K562 (cell line): Measurements from ENCODE around the gene LACC1. TPM values are rescaled to one million over a fixed set of nuclear protein-coding genes. Genes with fewer than 3 reads are reported as not detected.

Experiments used
- polyA plus RNA-seq, 8 experiments: library from polyadenylated mRNA; depleted of rRNA in 4 of 8; stranded (reverse) in 5 of 8; unstranded in 3 of 8; fragments of >200 nt; fragmentation: Nextera tagmentation in 2 of 8; fragmentation: Illumina TruSeq in 1 of 8; extraction: Ambion mirVana in 2 of 8; extraction: Trizol in 1 of 8; gene quantifications; 2 replicates each; pipeline versions ENCODE4 v1.2.1 to v1.2.3, GENCODE V29; 2011 to 2014; ENCODE audit warnings: inconsistent platforms in 1 of 8, missing spikeins in 1 of 8
- total RNA-seq, 7 experiments: library from RNA; depleted of rRNA in 6 of 7; stranded (reverse); fragments of >200 nt in 6 of 7; fragmentation: Illumina TruSeq in 2 of 7; extraction: Trizol in 2 of 7; gene quantifications; 2 replicates each; pipeline versions ENCODE4 v1.2.1 to v1.2.3, GENCODE V29; 2011 to 2021; ENCODE audit warnings: low replicate concordance in 1 of 7

LACC1 gene
- total and polyA plus RNA-seq, 9 of the 15 experiments (the other 6 are each of a cell fraction or from before 2014, with no cell fraction given) = 0.24 TPM; not detected in 8

Other genes with a start within 250 kb of the LACC1 start
- gene ENOX1, start 92.9 kb upstream of the LACC1 start, total RNA-seq (2014; rRNA removed) = not detected in 2 replicates
- gene ENOX1, start 92.9 kb upstream of the LACC1 start, total RNA-seq (2014; rRNA removed; fragmentation: Illumina TruSeq; extraction: Trizol) = not detected in 2 replicates
- not detected in 2 replicates for gene ENOX1, start 92.9 kb upstream of the LACC1 start, total RNA-seq (2015; rRNA removed; fragmentation: Illumina TruSeq; extraction: Trizol)
- gene ENOX1, start 92.9 kb upstream of the LACC1 start, total RNA-seq (2021) = not detected in 2 replicates
- gene ENOX1, start 92.9 kb upstream of the LACC1 start, polyA plus RNA-seq (2011; rRNA removed) = not detected in 2 replicates
- not detected in 2 replicates for gene ENOX1, start 92.9 kb upstream of the LACC1 start, polyA plus RNA-seq (2014; fragmentation: Illumina TruSeq; extraction: Trizol)
- gene ENOX1, start 92.9 kb upstream of the LACC1 start, polyA plus RNA-seq (2014; fragmentation: Nextera tagmentation; extraction: Ambion mirVana) = not detected
- gene ENOX1, start 92.9 kb upstream of the LACC1 start, polyA plus RNA-seq (2014; rRNA removed) = not detected in 2 replicates
- gene CCDC122, start 164 bp upstream of the LACC1 start, total RNA-seq (2014; rRNA removed) = not detected in 2 replicates
- gene CCDC122, start 164 bp upstream of the LACC1 start, total RNA-seq (2014; rRNA removed; fragmentation: Illumina TruSeq; extraction: Trizol) = not detected in 2 replicates
- gene CCDC122, start 164 bp upstream of the LACC1 start, total RNA-seq (2015; rRNA removed; fragmentation: Illumina TruSeq; extraction: Trizol) = not detected in 2 replicates
- not detected in 2 replicates for gene CCDC122, start 164 bp upstream of the LACC1 start, total RNA-seq (2021)
- gene CCDC122, start 164 bp upstream of the LACC1 start, polyA plus RNA-seq (2011; rRNA removed) = not detected in 2 replicates
- not detected in 2 replicates for gene CCDC122, start 164 bp upstream of the LACC1 start, polyA plus RNA-seq (2014; fragmentation: Illumina TruSeq; extraction: Trizol)
- gene CCDC122, start 164 bp upstream of the LACC1 start, polyA plus RNA-seq (2014; fragmentation: Nextera tagmentation; extraction: Ambion mirVana) = not detected
- gene CCDC122, start 164 bp upstream of the LACC1 start, polyA plus RNA-seq (2014; rRNA removed) = not detected in 2 replicates